ENCODE results near the gene SCT.

The SCT gene

DNA sequence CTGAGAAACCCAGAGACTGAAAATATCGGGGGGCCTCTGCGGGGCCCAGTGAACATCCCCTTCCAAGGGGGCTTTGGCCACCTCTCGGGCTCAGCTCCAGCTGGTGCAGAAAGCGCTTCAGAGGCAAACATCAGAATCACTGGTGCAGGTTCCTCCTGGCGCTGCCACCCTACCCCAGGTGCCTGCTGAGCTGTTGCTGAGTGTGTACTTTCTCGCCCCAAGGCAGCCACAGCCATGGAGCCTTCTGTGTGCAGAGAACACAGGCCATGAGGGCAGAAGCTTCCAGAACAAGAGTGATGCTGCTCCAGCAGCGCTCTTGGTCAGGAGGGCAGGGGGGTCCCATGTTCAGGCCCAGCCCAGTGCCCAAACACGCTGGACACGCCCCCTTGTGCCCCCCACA is 16.4 kb upstream of the SCT start:
- no peak for DNase-seq

DNA sequence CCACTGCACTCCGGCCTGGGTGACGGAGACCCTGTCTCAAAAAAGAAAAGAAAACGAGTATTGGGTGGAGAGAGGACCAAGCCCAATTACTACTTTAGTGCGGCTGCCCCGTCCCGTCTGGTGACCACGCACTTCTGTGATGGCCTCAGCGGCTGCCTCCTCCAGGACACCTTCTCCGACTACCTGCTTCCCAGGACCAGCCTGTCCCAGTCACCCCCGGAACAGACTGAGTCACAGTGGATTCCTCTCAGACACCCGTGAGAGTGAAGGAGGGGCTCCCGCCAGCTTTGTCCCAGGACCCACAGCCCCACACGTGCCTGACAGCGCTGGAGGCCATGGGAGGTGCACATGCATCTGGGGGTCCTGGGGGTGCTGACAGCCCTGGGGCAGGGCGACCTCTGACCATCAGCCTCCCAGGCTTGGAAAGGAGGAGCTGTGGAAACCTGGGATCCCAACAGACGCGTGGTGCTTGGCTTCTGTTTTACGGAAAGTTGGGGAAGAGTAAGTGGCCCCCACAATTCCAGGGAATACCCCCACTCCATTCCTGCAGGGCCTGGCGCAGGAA is 14.9 kb upstream of the SCT start:
- DNase-seq, result no peak

DNA sequence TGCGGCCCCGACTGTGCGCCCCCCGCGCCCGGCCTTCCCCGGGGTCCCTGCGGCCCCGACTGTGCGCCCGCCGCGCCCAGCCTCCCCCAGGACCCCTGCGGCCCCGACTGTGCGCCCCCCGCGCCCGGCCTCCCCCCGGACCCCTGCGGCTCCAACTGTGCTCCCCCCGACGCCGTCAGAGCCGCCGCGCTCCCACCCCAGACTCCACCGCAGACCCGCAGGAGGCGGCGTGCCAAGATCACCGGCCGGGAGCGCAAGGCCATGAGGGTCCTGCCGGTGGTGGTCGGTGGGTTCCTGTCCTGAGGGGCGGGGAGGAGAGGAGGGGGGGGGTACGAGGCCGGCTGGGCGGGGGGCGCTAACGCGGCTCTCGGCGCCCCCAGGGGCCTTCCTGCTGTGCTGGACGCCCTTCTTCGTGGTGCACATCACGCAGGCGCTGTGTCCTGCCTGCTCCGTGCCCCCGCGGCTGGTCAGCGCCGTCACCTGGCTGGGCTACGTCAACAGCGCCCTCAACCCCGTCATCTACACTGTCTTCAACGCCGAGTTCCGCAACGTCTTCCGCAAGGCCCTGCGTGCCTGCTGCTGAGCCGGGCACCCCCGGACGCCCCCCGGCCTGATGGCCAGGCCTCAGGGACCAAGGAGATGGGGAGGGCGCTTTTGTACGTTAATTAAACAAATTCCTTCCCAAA is 13.2 kb upstream of the SCT start:
- DNase-seq, result no peak

DNA sequence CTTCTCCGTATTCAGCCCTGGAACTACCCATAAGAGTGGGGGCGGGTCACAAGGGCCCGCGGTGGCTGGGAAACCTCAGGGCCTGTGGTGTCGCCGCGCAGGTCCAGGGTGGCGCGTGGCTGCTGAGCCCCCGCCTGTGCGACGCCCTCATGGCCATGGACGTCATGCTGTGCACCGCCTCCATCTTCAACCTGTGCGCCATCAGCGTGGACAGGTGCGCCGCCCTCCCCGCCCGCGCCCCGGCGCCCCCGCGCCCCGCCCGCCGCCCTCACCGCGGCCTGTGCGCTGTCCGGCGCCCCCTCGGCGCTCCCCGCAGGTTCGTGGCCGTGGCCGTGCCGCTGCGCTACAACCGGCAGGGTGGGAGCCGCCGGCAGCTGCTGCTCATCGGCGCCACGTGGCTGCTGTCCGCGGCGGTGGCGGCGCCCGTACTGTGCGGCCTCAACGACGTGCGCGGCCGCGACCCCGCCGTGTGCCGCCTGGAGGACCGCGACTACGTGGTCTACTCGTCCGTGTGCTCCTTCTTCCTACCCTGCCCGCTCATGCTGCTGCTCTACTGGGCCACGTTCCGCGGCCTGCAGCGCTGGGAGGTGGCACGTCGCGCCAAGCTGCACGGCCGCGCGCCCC is 12.5 kb upstream of the SCT start:
- no peak for DNase-seq

DNA sequence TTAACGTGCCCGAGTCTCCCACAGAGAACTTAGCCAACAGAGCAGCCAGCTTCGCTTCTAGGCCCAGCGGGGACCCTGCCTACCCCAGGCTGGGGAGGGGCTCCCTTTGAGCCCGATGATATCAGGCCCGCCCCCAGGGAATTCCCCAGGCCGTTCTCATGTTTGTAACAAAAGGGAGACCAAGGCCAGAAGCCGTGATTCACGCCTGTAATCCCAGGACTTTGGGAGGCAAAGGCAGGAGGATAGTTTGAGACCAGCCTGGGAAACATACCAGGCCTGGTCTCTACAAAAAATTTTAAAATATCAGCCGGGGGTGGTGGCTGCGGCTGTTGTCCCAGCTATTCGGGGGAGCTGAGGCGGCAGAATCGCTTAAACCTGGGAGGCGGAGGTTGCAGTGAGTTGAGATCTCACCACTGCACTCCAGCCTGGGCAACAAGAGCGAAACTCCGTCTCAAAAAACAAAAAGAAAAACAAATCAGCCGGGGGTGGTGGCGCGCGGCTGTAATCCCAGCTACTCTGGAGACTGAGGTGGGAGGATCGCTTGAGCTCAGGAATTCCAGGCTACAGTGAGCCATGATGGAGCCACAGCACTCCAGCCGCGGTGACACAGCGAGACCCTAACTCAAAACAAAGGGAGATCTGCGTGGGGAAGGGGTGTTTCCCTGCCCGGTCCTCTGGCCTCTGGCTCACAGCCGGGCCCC is 11.8 kb upstream of the SCT start:
- no peak for DNase-seq

DNA sequence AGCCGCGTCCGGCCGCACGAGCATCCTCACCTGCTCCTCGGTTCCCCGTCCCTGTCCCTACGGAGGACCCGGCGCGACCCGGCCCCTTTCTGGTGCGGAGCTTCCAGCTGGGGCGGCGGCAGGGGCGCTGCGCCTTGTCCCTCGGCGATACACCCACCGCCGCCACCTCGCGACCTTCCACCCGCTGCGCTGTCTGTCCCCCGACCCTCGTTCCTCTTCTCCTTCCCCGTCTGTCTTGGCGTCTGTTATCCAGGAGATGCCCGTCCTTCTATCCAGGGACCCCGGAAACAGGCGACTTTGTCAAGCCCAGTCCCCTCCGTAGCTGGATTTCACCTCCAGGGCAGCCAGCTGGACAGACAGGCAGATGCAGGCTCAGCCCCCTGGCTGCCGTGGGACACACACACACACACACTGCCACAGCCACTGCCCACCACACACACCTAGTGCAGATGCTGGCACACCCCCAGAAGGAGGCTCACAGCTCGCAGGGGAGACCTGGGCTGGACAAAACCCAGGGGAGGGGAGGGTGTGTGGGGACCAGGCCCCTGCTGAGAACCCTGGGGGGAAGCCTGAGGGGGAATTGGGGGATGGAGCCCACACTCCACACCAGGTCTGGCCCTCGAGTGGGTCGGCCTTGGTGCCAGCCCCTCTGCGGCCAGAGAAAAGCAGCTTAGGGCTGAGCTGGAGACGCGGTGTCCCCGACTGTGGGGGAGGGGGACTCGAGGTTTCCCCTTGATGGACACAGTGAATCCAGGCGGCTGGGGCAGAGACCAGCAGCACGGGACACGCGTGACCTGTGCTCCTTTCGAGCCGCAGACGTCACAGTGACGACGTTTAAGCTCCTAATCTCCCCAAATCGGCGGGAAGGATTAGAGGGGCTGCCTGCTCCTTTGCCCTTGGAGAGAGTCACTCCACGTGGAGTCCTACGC is 10.9 kb upstream of the SCT start:
- no peak for DNase-seq

DNA sequence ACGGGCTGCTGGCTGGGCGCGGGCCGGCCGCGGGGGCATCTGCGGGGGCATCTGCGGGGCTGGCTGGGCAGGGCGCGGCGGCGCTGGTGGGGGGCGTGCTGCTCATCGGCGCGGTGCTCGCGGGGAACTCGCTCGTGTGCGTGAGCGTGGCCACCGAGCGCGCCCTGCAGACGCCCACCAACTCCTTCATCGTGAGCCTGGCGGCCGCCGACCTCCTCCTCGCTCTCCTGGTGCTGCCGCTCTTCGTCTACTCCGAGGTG is 10.3 kb upstream of the SCT start:
- DNase-seq, result no peak

DNA sequence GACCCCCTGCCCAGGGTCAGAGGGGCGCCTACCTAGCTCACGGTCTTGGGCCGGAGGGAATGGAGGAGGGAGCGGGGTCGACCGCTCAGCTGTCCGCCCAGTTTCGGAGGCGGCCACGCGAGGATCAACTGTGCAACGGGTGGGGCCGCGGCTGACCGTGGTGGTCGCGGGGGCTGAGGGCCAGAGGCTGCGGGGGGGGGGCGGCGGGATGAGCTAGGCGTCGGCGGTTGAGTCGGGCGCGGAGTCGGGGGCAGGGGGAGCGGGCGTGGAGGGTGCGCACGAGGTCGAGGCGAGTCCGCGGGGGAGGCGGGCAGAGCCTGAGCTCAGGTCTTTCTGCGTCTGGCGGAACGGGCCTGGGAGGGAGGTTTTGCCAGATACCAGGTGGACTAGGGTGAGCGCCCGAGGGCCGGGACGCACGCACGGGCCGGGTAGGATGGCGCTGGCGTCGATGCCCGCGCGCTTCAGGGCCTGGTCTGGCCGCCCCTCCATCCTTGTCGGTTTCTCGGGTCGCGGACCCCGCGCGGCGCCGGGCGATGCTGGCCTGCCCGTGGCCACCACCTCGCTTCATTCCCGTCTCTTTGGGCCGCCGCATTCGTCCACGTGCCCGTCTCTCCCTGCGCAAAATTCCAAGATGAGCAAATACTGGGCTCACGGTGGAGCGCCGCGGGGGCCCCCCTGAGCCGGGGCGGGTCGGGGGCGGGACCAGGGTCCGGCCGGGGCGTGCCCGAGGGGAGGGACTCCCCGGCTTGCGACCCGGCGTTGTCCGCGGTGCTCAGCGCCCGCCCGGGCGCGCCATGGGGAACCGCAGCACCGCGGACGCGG is 9.7 kb upstream of the SCT start, which contains the start of gene DRD4:
TSS of gene DRD4 (plus strand) at position 759 of the 822 bp plus-strand sequence. CDS start at position 795, 36 bp downstream.
- no peak for DNase-seq

DNA sequence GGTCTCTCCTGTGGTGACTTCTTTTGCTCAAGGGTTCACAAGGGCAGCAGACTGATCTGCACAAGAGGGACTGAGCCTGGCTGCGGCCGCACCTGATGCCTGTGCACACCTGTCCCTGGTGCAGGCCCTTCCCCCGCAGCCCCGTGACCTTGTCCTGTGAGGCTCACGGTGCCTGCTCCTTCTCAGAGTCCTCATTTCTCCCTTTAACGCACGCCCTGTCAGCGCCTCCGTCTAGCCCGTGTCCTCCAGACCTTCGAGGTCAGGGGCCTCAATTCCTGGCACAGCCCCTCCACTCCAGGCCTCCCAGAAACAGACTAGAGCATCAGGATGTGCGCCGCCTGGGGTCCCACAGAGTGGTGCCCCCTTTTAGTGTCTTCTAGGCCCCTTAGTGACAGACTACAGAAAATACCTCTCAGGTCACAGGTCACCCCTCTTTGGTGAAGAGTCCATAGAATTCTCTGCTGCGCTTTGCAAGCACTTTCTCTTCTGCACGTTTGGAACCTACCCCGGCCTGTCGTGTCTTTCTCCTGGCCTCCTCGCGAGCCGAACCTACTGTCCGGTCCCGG is 9.0 kb upstream of the SCT start:
- no peak for DNase-seq

DNA sequence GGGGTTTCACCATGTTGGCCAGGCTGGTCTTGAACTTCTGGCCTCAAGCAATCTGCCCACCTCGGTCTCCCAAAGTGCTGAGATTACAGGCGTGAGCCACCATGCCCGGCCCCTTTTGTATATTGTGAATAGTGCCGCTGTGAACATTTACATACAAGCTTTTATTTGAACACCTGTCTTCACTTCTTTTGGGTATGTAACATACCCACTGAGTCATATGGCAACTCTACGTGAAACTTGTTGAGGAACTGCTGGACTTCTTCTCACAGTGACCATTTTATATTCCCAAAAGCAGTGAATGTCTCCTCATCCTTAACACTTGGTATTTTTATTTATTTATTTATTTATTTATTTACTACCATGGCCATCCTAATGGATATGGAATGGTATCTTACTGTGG is 3.9 kb upstream of the SCT start:
- no peak for DNase-seq

DNA sequence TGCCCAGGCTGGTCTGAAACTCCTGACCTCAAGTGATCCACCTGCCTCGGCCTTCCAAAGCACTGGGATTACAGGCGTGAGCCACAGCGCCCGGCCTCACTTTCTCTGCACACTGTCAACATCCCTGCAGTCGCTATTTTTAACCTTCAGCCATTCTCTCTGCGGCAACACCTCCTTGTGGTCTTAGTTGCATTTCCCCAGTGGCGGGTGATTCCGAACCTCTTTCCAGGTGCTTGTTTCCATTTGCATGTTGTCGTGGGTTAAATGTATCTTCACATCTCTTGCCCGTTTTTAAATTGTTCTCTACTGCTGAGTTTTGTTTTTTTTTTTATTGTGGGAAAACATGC is 2.2 kb upstream of the SCT start:
- DNase-seq, result no peak

DNA sequence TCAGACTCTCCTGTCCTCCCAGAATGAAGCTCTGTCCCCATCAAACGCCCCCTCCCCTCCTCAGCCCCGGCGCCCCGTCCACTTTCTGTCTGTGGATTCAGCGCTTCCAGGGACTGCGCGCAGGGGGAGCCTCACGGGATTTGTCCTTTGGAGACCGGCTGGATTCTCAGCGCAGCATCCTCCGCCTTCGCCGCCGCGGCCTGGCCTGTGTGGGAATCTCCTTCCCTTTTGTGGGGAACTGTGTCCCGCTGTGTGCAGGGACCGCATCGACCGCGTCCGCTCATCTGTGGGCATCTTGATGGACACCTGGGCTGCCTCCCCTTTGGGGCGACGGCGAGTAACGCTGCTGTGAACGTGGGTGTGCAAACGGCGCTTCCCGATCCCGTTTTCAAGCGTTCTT is 1.1 kb upstream of the SCT start:
- no peak for DNase-seq

DNA sequence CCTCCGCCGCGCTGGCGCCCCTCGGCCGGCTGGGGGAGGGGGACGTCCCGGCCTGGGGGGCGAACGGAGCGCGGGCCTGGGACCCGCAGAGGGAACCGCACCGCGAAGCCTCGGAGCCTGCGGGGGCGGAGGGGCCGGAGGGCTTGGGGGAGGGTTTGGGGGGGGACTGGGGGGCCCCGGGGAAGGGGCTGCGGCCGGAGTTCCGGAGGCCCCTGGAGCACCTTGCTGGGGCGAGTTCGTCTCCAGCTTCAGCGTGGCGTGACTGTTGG is 261 bp upstream of the SCT start:
- DNase-seq, result no peak

DNA sequence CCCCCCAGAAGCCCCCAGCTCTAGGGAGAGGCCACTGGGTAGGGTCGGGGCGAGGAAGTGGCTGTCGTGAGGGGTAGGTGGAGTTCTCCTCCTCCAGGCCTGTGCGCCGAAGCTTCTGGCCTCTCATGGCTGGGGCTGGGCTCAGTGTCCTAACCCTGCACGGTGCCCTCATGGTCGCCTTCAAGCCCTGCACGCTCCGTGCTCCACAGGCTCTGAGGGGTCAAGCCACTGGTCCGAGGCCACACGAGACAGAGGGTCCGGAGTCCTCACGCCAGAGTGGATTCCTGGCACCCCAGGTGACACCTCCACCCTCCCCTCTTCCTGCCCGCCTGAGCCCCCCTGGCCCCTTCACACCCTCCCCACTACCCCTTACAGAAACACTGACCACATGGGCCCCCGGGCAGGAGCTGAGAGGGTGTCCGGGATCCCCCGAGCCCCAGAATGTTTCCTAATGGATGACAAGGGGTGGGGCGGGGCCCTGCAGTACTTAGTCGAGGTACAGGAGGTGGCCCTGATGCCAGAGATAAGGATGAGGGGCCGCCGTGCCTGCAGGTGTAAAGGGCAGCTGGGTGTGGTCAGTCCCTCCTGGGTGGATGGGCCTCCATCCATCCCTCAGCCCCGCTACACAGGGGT is 1.2 kb downstream of the SCT start:
- no peak for DNase-seq

DNA sequence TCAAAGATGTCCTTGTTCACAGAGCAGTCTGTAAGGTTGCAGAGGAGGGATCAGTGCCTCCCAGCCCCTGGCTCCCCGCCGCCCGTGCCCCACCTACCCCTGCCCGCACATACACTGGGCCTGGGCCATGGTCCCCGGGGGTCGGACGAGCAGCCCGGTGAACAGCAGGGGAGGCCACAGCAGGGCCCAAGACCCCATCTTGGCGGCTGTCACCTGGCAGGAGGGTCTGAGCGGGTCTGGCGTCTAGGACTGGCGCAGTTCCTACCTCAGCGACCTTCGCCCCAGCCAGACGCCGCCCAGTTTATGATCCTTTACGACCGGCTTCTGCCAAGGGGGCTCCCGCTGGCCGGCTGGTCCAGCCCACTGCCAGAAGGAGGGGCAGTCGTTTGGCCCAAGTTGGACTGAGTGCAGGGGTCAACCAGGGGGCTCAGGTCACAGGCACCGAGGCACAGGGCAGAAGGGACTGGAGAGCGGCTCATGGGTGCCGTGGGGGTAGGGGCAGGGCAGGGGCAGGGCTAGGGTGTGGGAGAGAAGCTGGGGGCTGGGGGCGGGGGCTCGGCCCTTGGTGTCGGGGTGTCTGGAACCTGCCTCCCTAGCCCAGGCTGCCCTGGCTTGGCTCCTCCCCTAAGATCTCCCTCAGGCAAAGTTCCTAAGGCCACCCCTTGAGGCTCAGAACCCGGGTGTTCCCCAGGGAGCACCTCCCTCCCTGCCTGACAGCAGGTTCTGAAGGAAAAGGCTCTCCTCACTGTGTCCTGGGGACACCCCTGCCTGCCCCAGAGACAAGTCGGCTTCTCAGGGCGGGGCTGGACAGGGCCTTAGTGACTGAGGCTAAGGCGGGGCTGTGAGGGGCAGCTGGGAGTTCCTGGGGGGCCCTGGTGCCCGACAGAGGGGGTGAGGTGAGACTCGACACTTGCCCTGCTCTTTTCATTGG is 2.0 kb downstream of the SCT start, which contains the start of gene CDHR5:
TSS of gene CDHR5 (minus strand) at position 251 of the 931 bp plus-strand sequence. CDS start at position 198, 53 bp downstream.
- no peak for DNase-seq

DNA sequence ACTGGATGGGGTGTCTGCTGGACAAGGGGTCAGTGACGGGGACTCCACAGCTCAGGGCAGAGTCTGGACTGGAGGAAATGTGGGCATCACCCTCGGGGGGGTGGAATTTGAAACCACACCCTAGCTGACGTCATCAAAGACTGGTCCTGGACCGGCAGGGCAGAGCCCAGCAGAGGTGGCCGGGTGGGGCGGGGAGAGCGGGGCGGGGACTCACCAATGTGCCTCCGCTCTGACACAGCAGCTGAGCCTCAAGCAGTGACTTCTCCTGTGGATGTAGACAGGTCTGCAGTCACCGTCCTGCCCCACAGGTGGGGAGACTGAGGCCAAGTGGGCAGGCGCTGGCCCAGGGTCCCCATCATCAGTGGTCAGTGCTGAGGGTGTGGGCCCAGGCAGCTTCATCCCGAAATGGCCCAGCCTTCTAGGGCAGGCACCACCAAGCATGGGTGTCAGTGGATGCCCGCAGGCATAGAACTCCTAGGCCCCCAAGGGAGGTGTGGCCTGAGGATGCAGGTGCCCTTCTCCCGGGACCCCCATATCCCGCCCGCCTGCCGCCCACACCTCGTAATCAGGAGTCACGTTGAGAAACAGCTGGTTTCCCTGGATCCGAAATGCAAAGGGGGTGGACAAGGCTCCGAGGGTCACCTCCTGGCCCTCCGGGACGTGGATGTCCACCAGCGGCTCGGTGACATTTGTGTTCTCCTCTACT is 2.8 kb downstream of the SCT start:
- DNase-seq, result no peak

DNA sequence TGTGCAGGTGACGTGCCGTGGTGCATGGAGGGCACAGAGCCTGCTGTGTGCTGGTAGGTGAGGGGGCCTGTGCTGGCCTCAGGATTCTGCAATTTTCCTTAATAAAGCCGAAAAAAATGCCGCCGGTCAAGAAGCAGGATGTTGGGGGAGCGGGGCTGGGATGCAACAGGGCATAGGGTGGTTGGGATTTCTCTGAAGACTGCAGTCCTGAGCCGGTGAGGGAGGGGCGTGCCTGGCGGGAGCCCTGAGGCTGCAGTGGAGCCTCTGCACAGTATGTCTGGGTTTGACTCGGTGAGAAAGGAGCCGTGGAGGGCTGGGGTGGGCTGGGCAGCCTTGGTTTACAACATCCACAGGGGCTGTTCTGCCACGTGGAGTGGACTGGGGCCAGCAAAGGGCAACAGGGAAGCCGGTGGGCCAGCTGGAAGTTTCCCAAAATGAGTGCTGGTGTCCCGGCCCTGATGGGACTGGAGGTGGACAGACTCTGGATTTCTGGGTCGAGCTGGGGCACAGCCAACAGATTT is 3.6 kb downstream of the SCT start:
- DNase-seq, result no peak

DNA sequence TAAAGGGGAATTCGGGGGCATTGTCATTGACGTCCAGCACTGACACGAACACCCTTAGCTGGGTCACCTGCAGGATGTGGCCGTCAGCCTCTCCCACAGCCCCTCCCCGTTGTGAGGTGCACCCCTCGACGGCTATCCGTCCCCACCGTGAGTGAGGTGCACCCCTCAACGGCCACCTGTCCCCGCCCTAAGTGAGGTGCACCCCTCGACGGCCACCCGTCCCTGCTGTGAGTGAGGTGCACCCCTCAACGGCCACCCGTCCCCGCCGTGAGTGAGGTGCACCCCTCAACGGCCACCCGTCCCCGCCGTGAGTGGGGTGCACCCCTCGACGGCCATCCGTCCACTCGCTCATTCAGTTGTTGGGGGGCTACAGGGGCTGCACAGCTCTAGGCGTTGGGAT is 5.1 kb downstream of the SCT start:
- DNase-seq, result no peak
